Erythroblast (primary cell): ENCODE results near the gene FAM24A.

Experiments used
- GATA1 ChIP-seq: IDR thresholded peaks from 2 replicates; pipeline ENCODE4 v1.6.1; 2011; ENCODE audit warnings: low read depth, mild to moderate bottlenecking, control low read depth, low read length, moderate library complexity
- POLR2A ChIP-seq: IDR thresholded peaks from 2 replicates; pipeline ENCODE4 v1.6.1; 2011; ENCODE audit warnings: mild to moderate bottlenecking, low read length

DNA sequence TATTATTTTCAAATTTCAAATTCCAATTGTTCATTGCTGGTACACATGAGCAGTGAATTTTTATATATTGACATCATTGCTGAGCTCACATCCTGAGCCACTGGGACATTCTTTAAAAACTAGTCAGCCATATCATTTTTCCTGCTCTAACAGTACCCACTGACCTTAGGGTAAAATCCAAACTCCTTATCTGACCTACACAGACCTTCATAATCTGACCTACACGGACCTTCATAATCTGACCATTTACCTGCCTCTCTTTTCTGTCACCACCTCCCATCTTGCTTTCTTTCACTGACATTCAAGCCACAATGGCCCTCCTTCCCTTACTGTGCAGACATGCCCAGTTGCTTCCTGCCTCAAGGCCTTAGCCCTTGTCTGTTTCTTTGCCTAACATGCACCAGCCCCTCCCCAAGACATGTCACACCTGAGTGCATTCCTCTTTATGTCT is 48.7 kb upstream of the FAM24A start:
- no peak for TF ChIP-seq POLR2A
- no peak for TF ChIP-seq GATA1
